ES-I3 (cell line): ENCODE measurements around the gene CACNB4.

Source experiments
- H3K36me3 ChIP-seq: 2 replicates; pipeline ENCODE4 v1.6.1; 2013; ENCODE audit warnings: mild to moderate bottlenecking, low read length, control low read depth, moderate library complexity; ENCODE audit not compliant: insufficient read depth
- H3K4me1 ChIP-seq: 2 replicates; pipeline ENCODE4 v1.6.1; 2013; ENCODE audit warnings: mild to moderate bottlenecking, control low read depth, low read length; ENCODE audit not compliant: insufficient read depth
- H3K9ac ChIP-seq: 2 replicates; pipeline ENCODE4 v1.6.1; 2013; ENCODE audit warnings: low read depth, mild to moderate bottlenecking, low read length, moderate library complexity
- H3K9me3 ChIP-seq: 2 replicates; pipeline ENCODE4 v1.6.1; 2013; ENCODE audit warnings: mild to moderate bottlenecking, low read length, moderate library complexity; ENCODE audit not compliant: control insufficient read depth, insufficient read depth

Gene CACNB4

DNA sequence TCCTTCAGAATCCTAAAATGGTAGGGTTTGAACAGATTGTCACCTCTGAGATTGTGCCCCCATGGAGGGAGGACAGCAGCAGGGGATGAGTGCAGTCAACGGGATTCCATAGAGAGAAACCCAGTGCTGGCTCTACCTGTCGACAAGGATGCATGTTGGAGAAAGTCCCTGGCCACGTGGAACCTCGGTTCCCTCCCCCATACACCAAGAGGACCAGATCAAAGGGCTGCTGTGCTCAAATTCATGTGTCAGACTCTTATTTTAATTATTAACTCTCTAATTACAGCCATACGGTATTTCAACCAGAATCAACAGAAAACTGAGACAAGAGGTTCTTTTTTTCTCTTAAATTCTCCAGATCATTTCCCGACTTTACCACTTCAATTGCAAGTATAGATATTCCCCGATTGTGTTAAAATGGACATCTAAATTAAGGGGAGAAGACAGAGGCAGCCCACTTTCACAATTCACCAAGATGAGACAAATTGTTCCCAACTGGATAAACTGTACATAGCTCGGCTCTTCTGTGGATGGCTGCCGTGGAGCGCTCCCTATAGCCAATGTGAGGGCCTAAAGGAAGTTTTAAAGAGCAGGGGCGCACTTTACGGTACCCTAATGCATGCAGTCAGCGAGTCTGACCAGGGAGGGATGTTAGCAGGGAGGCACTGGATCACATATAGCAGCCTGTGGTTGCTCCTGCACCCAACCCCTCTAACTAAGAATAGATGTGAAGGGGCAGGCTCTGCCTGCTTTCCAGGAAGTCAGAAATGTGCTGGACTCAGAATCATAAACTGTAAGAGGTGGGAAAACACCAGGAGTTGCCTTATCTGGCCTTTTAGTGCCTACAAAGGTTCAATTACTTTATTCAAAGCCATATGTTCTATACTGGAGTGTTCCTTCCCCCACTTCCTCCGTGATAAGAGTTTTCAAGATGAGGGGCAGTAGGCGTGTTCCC, 123.1 kb downstream of the CACNB4 start:
- no peaks in the 10 kb centered on the region for H3K9me3 ChIP-seq
- H3K4me1 ChIP-seq, result peaks cover 12% of the 10 kb centered on the region
- no peaks in the 10 kb centered on the region for H3K36me3 ChIP-seq
- no peak overlapping the region for H3K9ac ChIP-seq

DNA sequence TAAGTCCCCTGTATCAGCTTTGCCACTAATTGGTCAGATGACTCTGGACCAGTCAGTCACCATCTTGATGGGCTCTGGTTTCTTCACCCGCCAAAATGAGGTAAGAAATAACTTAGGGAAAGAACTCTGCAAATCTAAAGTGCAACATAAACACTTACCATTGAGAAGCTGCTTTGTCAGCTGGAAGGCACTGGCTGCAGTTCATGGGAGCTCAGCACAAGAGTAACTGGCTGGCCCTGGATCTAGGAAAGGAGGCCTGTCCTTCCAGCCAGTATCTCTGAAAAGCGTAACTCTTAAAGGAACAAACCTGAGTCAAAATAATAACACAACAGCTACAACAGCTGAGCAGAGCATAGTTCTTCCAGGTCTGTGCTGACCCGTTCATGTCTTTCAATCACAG, 123.9 kb downstream of the CACNB4 start:
- H3K9ac ChIP-seq, result no peak overlapping the region
- H3K4me1 ChIP-seq, result peaks cover 12% of the 10 kb centered on the region
- no peaks in the 10 kb centered on the region for H3K9me3 ChIP-seq
- no peaks in the 10 kb centered on the region for H3K36me3 ChIP-seq

DNA sequence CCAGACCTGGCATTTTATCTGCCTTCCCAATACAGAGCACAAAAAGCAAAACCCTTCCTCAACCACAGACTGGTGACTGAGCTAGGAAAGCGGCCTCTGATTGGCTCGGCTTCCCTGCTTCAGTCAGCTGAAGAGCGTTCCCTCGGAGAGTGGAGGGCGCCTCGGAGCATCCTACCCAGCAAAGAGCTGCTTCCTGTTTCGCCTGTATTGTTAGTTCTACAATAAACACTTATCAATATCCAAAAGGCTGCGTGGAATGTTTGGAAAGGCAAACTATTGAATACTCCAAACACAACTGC, 125.0 kb downstream of the CACNB4 start:
- Histone ChIP-seq H3K4me1 (peaks cover 12% of the 10 kb centered on the region), H3K36me3 (no peaks in the 10 kb centered on the region), H3K9ac (peak overlapping the region; percentile 46; the same call in 1 of the 2 replicates), H3K9me3 (no peaks in the 10 kb centered on the region)

DNA sequence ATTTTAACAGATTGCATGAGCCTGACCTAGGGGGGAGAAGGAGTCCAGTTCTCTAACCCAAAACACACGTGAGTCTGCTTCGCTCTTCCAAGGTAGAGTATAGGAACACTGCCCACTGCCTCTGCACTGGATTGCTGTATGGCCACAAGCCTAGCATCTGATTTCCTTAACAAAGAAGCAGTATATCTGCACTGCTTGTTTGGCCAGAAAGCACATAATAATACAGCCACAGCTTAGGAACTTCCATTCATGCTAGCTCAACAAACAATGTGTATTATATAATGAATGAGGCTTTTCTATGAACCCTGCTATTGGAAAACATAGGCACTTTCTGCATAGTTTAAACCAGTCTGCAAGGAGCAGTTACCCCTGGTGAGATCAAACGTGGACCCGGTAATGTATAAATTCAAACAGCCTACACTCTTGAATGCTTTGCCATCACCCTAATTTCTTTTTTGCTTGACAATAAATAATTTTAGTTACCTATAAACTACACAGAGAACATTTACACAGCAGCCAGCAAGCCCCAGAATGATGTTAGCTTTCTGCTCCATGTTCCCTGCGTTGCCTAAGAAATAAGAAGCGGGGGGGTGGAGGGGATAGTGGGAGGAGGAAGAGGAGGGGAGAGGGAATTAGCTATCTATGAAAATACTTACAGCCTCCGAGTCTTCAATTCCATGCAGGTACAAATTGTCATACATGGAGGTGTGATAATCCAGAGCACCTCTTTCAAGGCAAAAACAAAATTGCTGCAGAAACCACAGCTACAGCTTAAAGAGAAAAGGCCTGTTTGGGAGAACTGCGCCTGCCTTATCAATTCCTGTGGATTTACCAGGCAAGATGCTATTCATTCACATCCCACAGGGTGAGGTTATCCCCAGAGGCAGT, 125.6 kb downstream of the CACNB4 start:
- Histone ChIP-seq H3K36me3 (no peaks in the 10 kb centered on the region), H3K9ac (peak overlapping the region; percentile 46; the same call in 1 of the 2 replicates)

GRCh38 chr2:151972241-151973012, 126.4 kb downstream of the CACNB4 start:
- peaks cover 12% of the 10 kb centered on the region for H3K4me1 ChIP-seq
- 0 out of 2 replicates have a peak overlapping the region, but pooled peaks have one; percentile 46 for H3K9ac ChIP-seq
- H3K36me3 ChIP-seq, result no peaks in the 10 kb centered on the region
- no peaks in the 10 kb centered on the region for H3K9me3 ChIP-seq

More for the DNA sequence above, 125.6 kb downstream of the CACNB4 start:
- Histone ChIP-seq H3K9me3 (no peaks in the 10 kb centered on the region), H3K4me1 (peaks cover 12% of the 10 kb centered on the region)

GRCh38 chr2:151971301-151972051, 127.4 kb downstream of the CACNB4 start:
- peaks cover 12% of the 10 kb centered on the region for H3K4me1 ChIP-seq
- no peaks in the 10 kb centered on the region for H3K36me3 ChIP-seq
- no peak overlapping the region for H3K9ac ChIP-seq
- no peaks in the 10 kb centered on the region for H3K9me3 ChIP-seq

GRCh38 chr2:151968770-151969470, 129.9 kb downstream of the CACNB4 start:
- Histone ChIP-seq H3K4me1 (peaks cover 12% of the 10 kb centered on the region), H3K9me3 (no peaks in the 10 kb centered on the region), H3K36me3 (no peaks in the 10 kb centered on the region), H3K9ac (no peak overlapping the region)

- no peaks in the 10 kb centered on the region for H3K36me3 ChIP-seq
- H3K4me1 ChIP-seq, result peaks cover 7% of the 10 kb centered on the region
- H3K9ac ChIP-seq, result no peak overlapping the region
- no peaks in the 10 kb centered on the region for H3K9me3 ChIP-seq
These were observed 130.8 kb downstream of the CACNB4 start for GRCh38 chr2:151967829-151968722.

GRCh38 chr2:151965884-151966283, 133.0 kb downstream of the CACNB4 start:
- Histone ChIP-seq H3K36me3 (no peaks in the 10 kb centered on the region), H3K9ac (no peak overlapping the region), H3K9me3 (no peaks in the 10 kb centered on the region), H3K4me1 (no peaks in the 10 kb centered on the region)

DNA sequence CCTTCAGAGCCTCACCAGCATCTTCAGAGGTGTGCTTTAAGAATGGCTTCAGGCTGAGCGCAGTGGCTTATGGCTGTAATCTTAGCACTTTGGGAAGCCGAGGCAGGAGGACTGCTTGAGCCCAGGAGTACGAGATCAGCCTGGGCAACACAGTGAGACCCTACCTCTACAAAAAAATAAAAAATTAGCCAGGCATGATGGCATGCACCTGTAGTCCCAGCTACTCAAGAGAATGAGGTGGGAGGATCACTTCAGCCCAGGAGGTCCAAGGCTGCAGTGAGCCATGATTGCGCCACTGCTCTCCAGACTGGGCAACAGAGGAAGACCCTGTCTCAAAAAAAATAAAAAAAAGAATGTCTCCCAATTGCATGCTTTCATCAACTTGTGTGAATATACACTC, 137.3 kb downstream of the CACNB4 start:
- Histone ChIP-seq H3K9ac (no peak overlapping the region), H3K9me3 (no peaks in the 10 kb centered on the region), H3K4me1 (no peaks in the 10 kb centered on the region), H3K36me3 (no peaks in the 10 kb centered on the region)

DNA sequence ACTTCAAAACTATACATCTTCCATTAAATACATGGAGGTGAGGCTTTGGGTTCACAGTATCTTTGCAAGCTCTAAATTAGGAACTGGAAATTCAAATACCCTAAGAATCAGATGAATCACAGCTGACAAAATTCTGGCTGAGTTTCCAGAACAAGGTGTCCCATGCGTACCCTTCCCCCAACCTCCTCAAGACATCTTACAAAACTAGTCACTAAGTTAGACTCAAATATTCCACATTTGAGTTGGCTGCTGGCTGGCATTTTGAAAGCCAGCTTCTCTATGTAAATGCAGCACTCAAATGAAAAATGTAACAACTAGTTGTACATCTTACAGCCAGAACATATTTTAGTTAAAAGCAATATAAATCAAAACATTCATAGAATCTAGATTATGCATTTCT, 139.6 kb downstream of the CACNB4 start:
- Histone ChIP-seq H3K9ac (no peak overlapping the region), H3K36me3 (no peaks in the 10 kb centered on the region), H3K9me3 (no peaks in the 10 kb centered on the region), H3K4me1 (no peaks in the 10 kb centered on the region)

- Histone ChIP-seq H3K36me3 (no peaks in the 10 kb centered on the region; the same call in 1 of the 2 replicates), H3K4me1 (no peaks in the 10 kb centered on the region), H3K9me3 (no peaks in the 10 kb centered on the region), H3K9ac (no peak overlapping the region)
These were observed 145.4 kb downstream of the CACNB4 start for GRCh38 chr2:151953467-151953866.
